GM19025 (cell line): Measurements from ENCODE around the gene PTN.
"Not testable (repeated sequence)": the region's sequence is repeated elsewhere in the genome, so short reads cannot be mapped to it uniquely, and the experiment has no call there.

Experiments used
- ATAC-seq: cut with Tn5 transposase; IDR thresholded peaks from one replicate; pipeline ENCODE4 v1.9.1; 2021; ENCODE audit warnings: mild to moderate bottlenecking, low read depth, moderate library complexity; ENCODE audit not compliant: unreplicated experiment

Gene PTN

DNA sequence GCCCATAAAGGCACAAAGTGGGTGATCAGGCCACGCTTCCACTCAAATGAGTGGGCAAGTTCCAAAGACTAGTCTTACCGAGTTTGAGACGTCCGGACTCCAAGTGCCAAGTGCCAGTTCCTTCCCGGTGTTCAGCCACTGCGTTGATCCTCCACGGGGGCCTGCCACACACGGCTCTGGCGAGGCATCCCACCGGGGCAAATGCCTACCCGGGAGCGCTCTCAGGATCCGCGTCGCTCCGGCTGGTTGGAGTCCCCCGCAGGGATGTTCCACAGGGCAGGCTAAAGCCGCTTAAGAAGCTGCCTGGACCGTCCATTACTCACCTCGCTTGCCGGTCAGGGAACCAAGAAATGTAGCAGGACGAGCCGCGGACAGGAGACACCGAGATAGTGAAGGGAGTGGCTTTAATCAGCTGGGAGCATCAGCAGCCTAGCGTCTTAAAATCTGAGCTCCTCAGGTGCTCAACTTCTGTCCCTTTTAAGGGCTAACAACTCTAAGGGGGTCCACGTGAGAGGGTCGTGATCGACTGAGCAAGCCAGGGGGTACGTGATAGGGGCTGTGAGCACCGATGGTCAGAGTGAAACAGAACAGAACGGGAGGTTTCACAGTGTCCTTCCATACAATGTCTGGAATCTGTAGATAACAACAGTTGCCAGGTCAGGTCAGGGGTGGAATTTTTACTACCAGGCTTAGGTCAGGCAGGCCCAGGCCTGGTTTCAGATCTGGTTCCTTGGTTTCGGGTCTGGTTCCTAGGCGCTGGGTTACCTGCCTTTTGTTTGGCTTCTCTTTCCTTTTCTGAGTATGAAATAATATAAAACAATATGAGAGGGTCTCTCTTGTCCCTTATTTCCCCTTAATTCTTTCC is 75.3 kb downstream of the PTN start:
- not testable (repeated sequence) for ATAC-seq

DNA sequence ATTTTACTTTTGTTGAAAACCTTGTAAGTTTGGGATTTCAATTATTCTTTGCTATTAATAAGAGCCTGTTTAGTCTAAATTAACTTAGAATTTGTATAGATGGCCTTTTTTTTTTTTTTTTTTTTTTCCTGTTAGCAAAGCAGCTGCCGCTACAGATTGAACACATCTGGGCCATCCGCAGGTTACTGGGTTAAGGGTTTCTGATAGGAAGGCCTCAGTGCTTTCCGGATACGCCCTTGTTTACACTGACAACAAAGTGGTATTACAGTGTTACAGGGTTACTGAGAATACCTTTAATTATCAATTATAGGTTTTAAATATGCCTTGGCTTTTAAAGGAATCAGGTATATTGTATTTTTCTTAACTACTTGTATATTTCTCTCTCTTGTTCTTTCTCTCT is 76.8 kb downstream of the PTN start:
- no peak for ATAC-seq

DNA sequence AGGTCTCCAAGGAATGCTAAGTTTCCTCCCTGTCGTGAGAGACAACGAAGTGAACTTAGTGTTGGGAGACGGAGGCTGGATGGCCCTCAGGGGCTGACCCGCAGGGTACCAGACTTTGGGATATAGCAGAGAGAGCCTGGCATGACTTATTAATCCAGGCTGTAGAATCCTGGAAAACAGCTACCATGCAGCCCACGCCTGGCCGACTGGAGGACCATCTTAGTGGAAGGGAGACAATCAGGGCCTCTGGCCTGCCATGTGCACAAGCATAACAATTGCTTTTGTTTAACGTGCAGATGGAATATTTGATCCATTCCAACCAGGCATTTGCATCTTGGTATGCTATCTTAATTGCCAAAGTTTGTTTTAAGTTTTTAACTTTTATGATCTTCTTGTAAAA is 78.1 kb downstream of the PTN start:
- ATAC-seq = not testable (repeated sequence)

DNA sequence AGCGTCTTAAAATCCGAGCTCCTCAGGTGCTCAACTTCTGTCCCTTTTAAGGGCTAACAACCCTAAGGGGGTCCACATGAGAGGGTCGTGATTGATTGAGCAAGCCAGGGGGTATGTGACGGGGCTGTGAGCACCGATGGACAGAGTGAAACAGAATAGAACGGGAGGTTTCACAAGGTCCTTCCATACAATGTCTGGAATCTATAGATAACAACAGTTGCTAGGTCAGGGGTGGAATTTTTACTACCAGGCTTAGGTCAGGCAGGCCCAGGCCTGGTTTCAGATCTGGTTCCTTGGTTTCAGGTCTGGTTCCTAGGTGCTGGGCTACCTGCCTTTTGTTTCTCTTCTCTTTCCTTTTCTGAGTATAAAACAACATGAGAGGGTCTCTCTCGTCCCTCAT is 80.9 kb downstream of the PTN start:
- no peak for ATAC-seq

DNA sequence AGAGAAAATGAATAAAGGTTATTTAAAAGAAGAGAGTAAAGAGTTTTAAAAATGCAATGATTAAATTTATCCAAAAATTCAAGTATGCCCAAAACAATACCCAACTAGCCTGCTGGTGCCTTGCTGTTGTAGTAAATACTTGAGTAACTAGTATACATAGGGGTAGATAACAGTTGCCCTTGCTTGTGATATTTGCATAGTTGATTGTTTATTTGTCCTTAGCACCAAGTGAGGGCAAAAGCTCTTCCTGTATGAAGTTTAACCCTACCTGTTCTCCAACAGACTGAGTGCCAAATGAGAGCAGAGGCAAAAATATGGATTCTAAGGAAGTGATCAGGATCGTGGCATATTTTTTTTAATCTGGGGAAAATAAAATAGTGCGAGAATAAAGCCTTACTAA is 85.0 kb downstream of the PTN start:
- ATAC-seq = no peak

DNA sequence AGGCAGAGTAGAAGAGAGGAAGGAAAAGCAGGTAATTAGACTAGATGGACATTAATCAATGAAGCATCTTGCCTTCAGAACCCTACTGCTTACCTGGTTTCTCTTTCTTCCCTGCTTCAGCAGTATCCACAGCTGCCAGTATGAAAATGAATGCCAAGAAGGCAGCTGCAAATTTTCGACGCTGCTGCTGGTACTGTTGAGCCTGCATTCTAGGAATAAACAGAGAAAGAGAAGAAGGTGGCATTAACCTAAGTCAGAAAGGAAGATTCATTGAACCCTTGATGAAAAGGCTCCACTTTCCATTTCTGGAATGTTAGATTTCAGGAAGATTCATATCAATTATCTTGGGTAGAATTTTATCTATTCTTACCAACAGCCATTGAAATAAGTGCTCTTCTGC is 88.8 kb downstream of the PTN start:
- no peak for ATAC-seq

DNA sequence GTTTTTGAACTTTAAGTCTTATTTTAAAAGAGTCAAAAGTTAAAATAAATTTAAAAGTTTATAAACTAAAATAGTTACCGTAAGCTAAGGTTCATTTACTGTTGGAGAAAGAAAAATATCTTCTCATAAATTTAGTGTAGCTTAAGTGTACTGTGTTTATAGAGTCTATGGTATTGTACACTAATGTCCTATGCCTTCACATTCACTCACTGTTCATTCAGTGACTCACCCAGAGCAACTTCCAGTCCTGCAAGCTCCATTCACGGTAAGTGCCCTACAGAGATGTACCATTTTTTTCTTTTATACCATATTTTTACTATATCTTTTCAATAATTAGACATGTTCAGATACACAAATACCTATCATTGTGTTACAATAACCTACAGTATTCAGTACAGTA is 97.6 kb downstream of the PTN start:
- no peak for ATAC-seq

DNA sequence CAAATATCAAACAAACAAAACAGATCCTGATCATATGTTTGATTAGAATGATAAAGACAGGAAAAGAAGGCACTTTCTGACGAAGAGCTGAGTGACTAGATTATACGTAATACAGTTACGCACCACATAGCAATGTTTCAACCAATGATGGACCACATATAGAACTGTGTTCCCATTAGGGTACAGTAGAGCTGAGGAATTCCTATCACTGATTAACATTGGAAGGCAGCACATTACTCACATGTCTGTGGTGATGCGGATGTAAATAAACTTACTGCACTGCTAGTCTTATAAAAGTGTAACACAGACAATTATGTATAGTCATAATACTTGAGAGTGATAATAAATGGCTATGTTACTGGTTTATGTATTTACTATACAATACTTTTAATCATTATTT is 98.3 kb downstream of the PTN start:
- no peak for ATAC-seq

DNA sequence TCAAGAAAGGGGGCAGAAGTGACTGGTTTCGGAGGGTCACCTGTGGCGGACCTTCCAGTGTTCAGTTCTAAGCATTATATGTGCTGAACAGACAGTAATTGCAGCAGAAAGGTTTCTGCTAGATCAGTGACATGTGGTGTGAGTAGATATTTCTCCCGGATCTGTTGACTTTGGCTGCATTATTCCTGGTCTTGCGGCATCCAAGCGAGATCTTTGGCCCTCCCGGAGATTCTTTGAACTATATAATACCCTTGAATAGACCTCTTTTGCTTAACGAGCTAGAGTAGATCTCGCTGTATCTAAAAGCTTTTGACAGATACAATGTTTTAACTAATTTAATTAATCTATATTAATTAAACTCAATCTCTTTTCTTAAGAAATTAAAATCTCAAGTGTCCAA is 99.8 kb downstream of the PTN start:
- ATAC-seq = no peak

DNA sequence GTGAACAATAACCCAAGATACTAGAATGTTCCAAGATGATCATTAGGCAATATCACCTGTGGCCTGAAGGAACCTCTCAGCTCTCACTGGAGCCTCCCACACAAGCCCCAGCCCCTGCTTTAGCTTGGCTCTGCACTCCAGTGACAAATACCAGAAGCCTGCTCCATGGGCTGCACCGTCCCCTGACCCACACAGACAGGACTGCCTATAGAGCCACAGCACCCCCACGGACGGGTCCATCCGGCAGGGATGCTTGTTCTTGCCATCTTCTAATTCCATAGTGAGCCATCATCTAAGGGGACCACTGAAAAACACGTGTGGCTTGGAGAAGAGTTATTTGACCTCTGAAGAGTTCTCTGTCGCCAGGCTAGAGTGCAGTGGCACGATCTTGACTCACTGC is 100.9 kb downstream of the PTN start:
- no peak for ATAC-seq

DNA sequence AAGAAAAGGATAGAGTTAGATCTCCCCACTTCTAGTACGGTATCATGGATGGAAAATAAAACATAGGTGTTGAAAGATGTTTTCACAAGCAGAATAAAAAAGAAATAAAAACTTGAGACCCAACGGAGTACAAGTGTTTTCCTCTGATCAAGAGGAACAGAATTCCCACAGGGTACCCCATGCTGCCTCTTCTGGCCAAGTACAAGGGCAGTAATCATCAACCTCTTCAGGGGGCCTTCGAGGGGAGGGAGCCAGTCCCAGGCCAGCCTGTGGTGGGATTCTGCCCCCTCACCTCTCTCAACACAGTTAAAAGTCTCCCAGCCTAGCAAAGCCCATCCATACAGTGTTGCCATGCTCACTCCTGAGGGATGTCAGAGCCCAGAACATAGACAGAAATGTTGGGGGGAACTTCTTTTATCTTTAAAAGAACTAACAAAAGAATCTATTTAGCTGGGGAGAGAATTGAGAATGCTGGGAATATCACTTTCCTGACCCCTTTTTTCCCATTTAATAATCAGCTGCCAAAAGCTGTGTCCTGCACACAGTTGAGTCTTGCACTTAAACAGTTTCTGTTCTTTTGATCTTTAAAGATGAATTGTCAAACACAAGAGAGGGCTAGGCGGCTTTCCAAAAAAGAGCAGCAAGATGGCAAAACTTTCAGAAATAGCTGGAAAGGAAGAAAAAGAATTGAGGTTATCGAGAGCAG is 101.7 kb downstream of the PTN start:
- ATAC-seq = no peak

DNA sequence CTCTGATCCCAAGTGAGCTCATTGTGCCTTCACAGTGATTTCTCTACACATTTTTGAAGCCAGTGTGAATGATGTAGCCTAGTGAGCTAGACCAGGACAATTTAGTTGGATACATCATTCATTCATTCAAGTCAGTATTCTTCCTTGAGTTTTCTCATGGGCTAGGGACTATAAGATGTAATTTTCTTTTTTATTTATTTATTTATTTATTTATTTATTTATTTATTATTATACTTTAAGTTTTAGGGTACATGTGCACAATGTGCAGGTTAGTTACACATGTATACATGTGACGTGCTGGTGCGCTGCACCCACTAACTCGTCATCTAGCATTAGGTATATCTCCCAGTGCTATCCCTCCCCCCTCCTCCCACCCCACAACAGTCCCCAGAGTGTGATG is 104.3 kb downstream of the PTN start:
- not testable (repeated sequence) for ATAC-seq

DNA sequence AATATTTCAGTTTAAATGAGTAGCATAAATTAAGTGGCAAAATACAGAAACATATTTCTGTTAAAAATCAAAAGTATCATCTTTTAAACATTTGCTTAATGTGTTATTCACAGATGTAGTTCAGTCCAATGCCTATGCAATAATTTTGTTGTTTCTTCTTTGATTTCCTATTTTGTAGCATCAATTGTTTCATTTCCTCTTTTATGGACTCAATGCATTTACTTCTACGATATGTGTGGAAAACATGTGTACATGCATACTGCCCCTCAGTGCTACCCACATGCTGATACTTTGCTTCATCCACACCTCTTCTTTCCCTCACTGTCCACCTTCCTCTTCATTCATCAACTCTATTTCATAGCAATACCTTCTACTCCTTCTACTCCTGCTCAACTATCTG is 108.1 kb downstream of the PTN start:
- no peak for ATAC-seq

DNA sequence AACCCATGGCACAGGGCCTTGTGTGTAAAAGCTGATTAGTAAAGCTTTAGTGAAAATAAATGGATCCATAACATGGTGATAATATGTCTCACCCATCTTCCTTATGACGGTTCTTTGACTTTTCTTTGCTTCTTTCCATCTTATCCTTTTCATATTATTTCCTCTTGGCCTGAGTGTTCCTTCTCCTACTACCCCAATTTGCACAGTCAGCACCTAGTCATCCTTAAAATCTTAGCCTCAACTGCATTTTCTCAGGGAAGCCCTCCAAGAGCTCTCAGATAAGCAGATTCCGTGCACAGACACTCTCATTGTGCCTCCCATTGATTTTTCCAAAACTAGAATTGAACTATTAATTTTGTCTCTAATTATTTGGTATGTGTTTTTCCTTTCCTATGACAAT is 112.4 kb downstream of the PTN start:
- ATAC-seq = no peak

DNA sequence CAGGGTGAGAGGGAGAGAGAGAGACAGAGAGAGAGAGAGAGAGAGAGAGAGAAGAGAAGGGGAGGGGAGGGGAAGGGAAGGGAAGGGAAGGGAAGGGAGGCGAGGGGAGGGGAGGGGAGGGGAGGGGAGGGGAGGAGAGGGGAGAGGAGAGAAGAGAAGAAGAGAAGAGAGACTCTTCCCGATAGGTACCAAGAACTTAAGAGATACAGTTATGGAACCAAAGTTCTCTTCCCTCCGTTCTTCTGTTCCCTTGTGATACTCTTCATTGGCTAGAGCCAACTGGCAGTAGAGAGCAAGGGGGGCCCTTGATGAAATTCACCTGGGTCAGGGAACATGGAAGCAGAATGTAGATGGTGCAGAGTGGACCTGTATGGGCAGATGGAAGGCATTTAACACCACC is 122.1 kb downstream of the PTN start:
- no peak for ATAC-seq

DNA sequence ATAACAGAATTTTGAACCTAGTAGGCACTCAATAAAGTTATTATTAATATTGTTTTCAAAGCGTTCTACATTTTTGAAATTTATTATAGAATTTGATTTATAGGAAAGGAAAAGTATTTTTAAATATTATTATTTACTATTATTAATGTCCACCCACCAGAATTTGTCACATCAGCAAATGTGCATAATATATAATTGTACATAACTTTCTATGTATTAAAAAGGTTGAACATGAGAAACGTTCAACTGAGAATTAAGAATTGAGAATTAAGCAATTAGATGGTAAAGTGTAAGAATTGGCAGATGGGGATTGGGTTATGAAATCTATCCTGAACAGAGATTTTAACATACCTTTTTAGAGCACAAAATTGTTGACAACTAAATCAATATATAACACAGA is 129.8 kb downstream of the PTN start:
- no peak for ATAC-seq

DNA sequence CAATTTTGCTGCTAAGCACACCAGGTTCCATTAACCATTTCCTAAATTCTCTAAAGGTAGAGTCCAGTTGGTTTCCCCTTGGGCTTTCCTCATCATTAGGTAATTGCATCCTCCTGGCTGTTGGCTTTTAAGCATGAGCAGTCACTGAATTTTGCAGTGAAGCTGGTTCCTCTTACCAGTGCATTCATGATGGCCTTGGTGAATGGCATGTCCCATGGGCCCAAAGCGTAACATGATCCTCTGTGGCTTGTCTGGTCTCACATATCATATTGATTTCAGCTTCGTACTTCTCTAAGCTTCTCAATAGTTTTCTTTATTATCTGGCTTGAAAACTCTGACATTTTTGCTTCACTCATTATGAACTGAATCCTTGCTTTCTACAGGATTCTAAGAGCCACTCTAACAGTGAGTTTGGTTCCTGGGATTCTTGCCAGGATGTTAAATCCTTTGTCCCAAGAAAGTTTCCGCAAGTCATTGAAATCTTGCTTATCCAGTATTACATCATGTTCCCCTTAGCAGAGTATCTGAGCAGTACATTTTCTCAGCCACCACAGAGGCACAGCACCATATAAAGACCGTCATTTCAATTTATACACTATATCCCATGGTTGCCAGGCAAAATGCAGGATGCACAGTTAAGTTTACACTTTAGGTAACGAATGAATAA is 134.2 kb downstream of the PTN start:
- ATAC-seq = no peak

DNA sequence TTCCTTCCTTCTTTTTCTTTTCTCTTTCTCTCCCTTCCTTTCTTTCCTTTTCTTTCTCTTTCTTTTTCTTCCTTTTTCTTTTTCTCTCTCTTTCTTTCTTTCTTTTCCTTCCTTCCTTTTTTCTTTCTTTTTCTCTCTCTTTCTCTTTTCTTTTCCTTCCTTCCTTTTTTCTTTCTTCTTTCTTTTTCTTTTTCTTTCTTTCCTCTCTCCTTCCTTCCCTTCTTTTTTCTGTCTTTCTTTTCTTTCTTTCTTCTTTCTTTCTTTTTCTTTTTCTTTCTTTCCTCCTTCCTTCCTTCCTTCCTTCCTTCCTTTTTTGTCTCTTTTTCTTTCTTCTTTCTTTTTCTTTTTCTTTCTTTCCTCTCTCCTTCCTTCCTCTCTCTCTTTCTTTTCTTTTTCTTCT is 136.8 kb downstream of the PTN start:
- no peak for ATAC-seq

DNA sequence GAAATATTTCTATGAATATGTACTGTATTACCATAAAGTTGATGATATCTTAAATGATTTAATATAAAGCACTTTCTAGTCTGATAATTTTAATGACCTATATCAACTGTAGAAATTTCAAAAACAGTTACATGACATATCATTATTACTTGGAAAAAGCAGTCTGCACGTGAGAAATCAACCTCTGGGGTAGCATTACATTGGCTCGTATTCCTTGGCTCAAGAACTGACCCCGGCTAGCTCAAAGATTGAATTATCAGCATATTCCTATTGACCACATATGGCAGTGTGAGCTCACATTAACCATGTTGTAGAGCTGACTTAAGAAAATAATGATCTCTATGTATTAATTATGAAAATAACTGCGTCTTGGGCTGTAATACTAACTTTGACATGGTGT is 139.3 kb downstream of the PTN start:
- no peak for ATAC-seq

DNA sequence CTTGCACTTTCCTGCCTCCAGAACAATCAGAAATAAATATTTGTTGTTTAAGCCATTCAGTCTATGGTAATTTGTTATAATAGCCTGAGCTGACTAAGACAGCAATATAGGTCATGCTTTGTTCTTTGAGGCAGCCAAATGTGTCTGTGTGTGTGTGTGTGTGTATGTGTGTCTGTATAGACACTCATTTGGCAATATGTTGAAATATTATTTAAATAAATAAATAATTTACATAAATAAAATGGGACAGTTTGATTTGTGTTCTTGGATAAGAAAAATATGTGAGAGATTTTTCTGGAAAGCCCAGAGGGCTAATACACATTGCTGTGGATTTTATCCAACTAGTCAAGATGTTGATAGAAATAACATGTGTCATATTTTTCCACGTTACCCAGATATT is 140.2 kb downstream of the PTN start:
- no peak for ATAC-seq

DNA sequence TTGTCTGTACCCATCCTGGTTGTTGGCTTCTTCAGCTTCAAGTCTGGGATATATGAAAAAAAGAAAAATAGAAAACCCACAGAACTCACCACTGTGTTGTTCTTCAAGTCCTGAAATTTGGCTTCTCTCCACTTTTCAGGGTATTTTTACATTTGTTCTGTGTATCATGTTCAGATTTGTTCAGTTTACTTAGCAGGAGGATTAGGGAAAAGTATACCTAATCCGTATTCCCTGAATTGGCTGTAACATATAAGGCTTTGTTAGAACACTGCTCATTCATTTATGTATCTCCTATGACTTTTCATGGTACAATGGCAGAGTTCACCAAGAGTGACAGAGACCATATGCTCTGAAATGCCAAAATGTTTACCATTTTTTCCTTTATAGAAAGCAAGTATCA is 146.9 kb downstream of the PTN start:
- no peak for ATAC-seq

DNA sequence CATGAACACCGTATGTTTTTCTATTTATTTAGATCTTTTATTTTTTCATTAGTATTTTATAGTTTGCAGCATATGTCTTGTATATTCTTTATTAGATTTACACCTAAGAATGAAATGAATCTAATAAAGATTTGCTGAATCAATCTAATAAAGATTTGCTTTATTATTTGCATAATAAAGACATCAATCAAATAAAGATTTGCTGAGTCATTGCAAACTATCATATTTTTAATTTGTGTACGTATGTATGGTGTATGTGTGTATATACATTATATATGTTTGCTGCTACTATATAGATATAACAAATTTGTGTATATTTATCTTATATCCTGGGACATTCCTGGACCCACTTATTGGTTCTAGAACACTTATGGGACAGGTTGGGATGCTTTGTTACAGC is 147.5 kb downstream of the PTN start:
- ATAC-seq = no peak
